DOHH2 (cell line): ENCODE measurements around the gene STRN4.

Experiments used
- H3F3A ChIP-seq: fragments of 200-600 bp; sonication (generic), shearing (Covaris generic); 2 replicates; pipeline ENCODE4 v1.6.0; 2016; ENCODE audit warnings: antibody characterized with exemption, mild to moderate bottlenecking; ENCODE audit not compliant: control insufficient read depth, insufficient read depth
- H3K27ac ChIP-seq: fragments of 200-600 bp; sonication (generic); 2 replicates; pipeline ENCODE4 v1.5.1; 2014; ENCODE audit warnings: low read depth, mild to moderate bottlenecking, low read length, moderate library complexity
- H3K27me3 ChIP-seq: fragments of 200-600 bp; sonication (generic); 2 replicates; pipeline ENCODE4 v1.6.1; 2014; ENCODE audit warnings: mild to moderate bottlenecking, low read length, mixed read lengths; ENCODE audit not compliant: control insufficient read depth
- H3K36me3 ChIP-seq: fragments of 200-600 bp; sonication (generic); 2 replicates; pipeline ENCODE4 v1.6.1; 2014; ENCODE audit warnings: mild to moderate bottlenecking, low read length, moderate library complexity, mixed read lengths; ENCODE audit not compliant: control insufficient read depth
- H3K4me1 ChIP-seq: fragments of 200-600 bp; sonication (generic); 2 replicates; pipeline ENCODE4 v1.6.1; 2014; ENCODE audit warnings: mild to moderate bottlenecking, low read length, mixed read lengths; ENCODE audit not compliant: control insufficient read depth
- H3K4me2 ChIP-seq: fragments of 200-600 bp; sonication (generic); 2 replicates; pipeline ENCODE4 v1.6.0; 2014; ENCODE audit warnings: mild to moderate bottlenecking, low read length, moderate library complexity
- H3K4me3 ChIP-seq: fragments of 200-600 bp; sonication (generic); 2 replicates; pipeline ENCODE4 v1.5.1; 2014; ENCODE audit warnings: mild to moderate bottlenecking, low read length, mixed read lengths
- H3K79me2 ChIP-seq: fragments of 200-600 bp; sonication (generic); 2 replicates; pipeline ENCODE4 v1.6.1; 2014; ENCODE audit warnings: mild to moderate bottlenecking, low read length, mixed read lengths; ENCODE audit not compliant: control insufficient read depth
- H3K9me2 ChIP-seq: fragments of 200-600 bp; sonication (generic); replicated peaks from 2 replicates; pipeline ENCODE4 v1.6.1; 2014; ENCODE audit warnings: mild to moderate bottlenecking, low read length, mixed read lengths; ENCODE audit not compliant: control insufficient read depth
- H3K9me3 ChIP-seq: fragments of 200-600 bp; sonication (generic); 2 replicates; pipeline ENCODE4 v1.6.1; 2014; ENCODE audit warnings: antibody characterized with exemption, low read length, mixed read lengths; ENCODE audit not compliant: control insufficient read depth, insufficient read depth
- H4K20me1 ChIP-seq: fragments of 200-600 bp; sonication (generic); 2 replicates; pipeline ENCODE4 v1.6.0; 2014; ENCODE audit warnings: low read depth, mild to moderate bottlenecking, antibody characterized with exemption, low read length, moderate library complexity; ENCODE audit not compliant: control insufficient read depth, insufficient read depth
- CTCF ChIP-seq: fragments of 200-600 bp; sonication (generic); IDR thresholded peaks from one replicate; pipeline ENCODE4 v1.5.1; 2014; ENCODE audit warnings: antibody characterized with exemption, mild to moderate bottlenecking, low read depth, low read length; ENCODE audit not compliant: poor library complexity, severe bottlenecking
- EZH2phosphoT487 ChIP-seq: fragments of 200-600 bp; sonication (generic); IDR thresholded peaks from 2 replicates; pipeline ENCODE4 v1.6.1; 2017; ENCODE audit warnings: borderline replicate concordance, mild to moderate bottlenecking, antibody characterized with exemption, low read length, moderate library complexity, mixed read lengths

Gene STRN4

GRCh38 chr19:46696866-46697203 lies 49.4 kb downstream of the STRN4 start:
- Histone ChIP-seq H3K4me2 (no peak overlapping the region), H3K27ac (no peak overlapping the region), H3F3A (no peaks in the 10 kb centered on the region), H3K4me1 (no peaks in the 10 kb centered on the region), H3K79me2 (no peaks in the 10 kb centered on the region), H3K27me3 (no peaks in the 10 kb centered on the region), H3K9me2 (no peaks in the 10 kb centered on the region), H3K9me3 (no peaks in the 10 kb centered on the region), H3K36me3 (peaks cover 87% of the 10 kb centered on the region), H3K4me3 (no peak overlapping the region), H4K20me1 (no peaks in the 10 kb centered on the region)
- no peak for TF ChIP-seq EZH2phosphoT487

- H3K79me2 ChIP-seq: no peaks in the 10 kb centered on the region
- no peak overlapping the region for H3K4me3 ChIP-seq
- H3K9me3 ChIP-seq: no peaks in the 10 kb centered on the region
- H3K9me2 ChIP-seq: no peaks in the 10 kb centered on the region
- no peak overlapping the region for H3K27ac ChIP-seq
- no peaks in the 10 kb centered on the region for H4K20me1 ChIP-seq
- H3K4me1 ChIP-seq: no peaks in the 10 kb centered on the region
- no peaks in the 10 kb centered on the region for H3K27me3 ChIP-seq
- no peaks in the 10 kb centered on the region for H3F3A ChIP-seq
- TF ChIP-seq EZH2phosphoT487 (no peak), CTCF (no peak)
- H3K36me3 ChIP-seq: peaks cover 87% of the 10 kb centered on the region
- no peak overlapping the region for H3K4me2 ChIP-seq
Measured at GRCh38 chr19:46696052-46696451, 50.2 kb downstream of the STRN4 start.

- Histone ChIP-seq H3K4me2 (no peak overlapping the region), H3K36me3 (peaks cover 87% of the 10 kb centered on the region), H3K4me3 (no peak overlapping the region), H3K9me2 (no peaks in the 10 kb centered on the region), H3K27ac (no peak overlapping the region), H3K9me3 (no peaks in the 10 kb centered on the region), H3K27me3 (no peaks in the 10 kb centered on the region), H4K20me1 (no peaks in the 10 kb centered on the region), H3K4me1 (no peaks in the 10 kb centered on the region), H3K79me2 (no peaks in the 10 kb centered on the region), H3F3A (no peaks in the 10 kb centered on the region)
- TF ChIP-seq CTCF: no peak
Measured at GRCh38 chr19:46693760-46694159, 52.5 kb downstream of the STRN4 start.

- Histone ChIP-seq H3K4me1 (no peaks in the 10 kb centered on the region), H3K27ac (no peak overlapping the region), H3K79me2 (no peaks in the 10 kb centered on the region), H3K27me3 (no peaks in the 10 kb centered on the region), H3K9me2 (no peaks in the 10 kb centered on the region), H3K4me3 (no peak overlapping the region), H3F3A (no peaks in the 10 kb centered on the region), H3K9me3 (no peaks in the 10 kb centered on the region), H3K4me2 (no peak overlapping the region), H4K20me1 (no peaks in the 10 kb centered on the region), H3K36me3 (peaks cover 84% of the 10 kb centered on the region)
- TF ChIP-seq CTCF: no peak
- no peak for TF ChIP-seq EZH2phosphoT487
Measured at GRCh38 chr19:46692918-46693722, 53.1 kb downstream of the STRN4 start.
